SK-N-SH (cell line): ENCODE results near the gene OR8K3. TPM values are rescaled to one million over a fixed set of nuclear protein-coding genes. Genes with fewer than 3 reads are reported as not detected.

ENCODE experiments used
- CTCF ChIA-PET: fragments of 300-600, 350-600 bp; formaldehyde crosslinking; extraction: SDS; loops from one replicate; lab custom pipeline; 2021; lab: Yijun Ruan, JAX
- POLR2A ChIA-PET: fragments of 350-600 bp; sonication (Branson Sonifier 250); formaldehyde crosslinking; extraction: SDS; loops from one replicate; lab custom pipeline; 2020; ENCODE audit warnings: antibody characterized with exemption, inconsistent platforms; lab: Yijun Ruan, JAX
- DNase-seq: peaks from one replicate; pipeline ENCODE4 v3.0.0; 2012
- H2AFZ ChIP-seq: fragments of 200-600 bp; sonication (generic); 2 replicates; pipeline ENCODE4 v1.8.1; 2016; ENCODE audit warnings: antibody characterized with exemption, mild to moderate bottlenecking, low read depth
- H3F3A ChIP-seq: fragments of 200-600 bp; sonication (generic); replicated peaks from 2 replicates; pipeline ENCODE3; 2016; ENCODE audit warnings: antibody characterized with exemption, mild to moderate bottlenecking; ENCODE audit not compliant: insufficient read depth
- H3K27ac ChIP-seq, 2 experiments: fragments of 200-500 bp in 1 of 2; fragments of 200-600 bp in 1 of 2; sonication (Bioruptor generic) in 1 of 2; sonication (generic), shearing (Covaris generic) in 1 of 2; 2 replicates each; pipeline versions ENCODE4 v1.5.1 to v1.6.1; 2014 to 2016; ENCODE audit warnings: low read depth in 2 of 2, inconsistent platforms in 1 of 2, low read length in 1 of 2, mild to moderate bottlenecking in 1 of 2, mixed read lengths in 1 of 2
- H3K27me3 ChIP-seq: fragments of 200-600 bp; sonication (generic), shearing (Covaris generic); 2 replicates; pipeline ENCODE4 v1.6.1; 2016; ENCODE audit warnings: mixed run types; ENCODE audit not compliant: insufficient read depth
- H3K36me3 ChIP-seq, 2 experiments: fragments of 200-500 bp in 1 of 2; fragments of 200-600 bp in 1 of 2; sonication (Bioruptor generic) in 1 of 2; sonication (generic) in 1 of 2; replicated peaks in 1 of 2; 2 replicates each; pipeline versions ENCODE3 to v1.5.1; 2014 to 2016; ENCODE audit warnings: low read length in 1 of 2, mild to moderate bottlenecking in 1 of 2; ENCODE audit not compliant: insufficient read depth in 2 of 2, control insufficient read depth in 1 of 2
- H3K4me1 ChIP-seq, 2 experiments: fragments of 200-500 bp in 1 of 2; fragments of 200-600 bp in 1 of 2; sonication (Bioruptor generic) in 1 of 2; sonication (generic), shearing (Covaris generic) in 1 of 2; 2 replicates each; pipeline versions ENCODE4 v1.5.1 to v1.6.1; 2014 to 2016; ENCODE audit warnings: low read depth in 1 of 2, low read length in 1 of 2, mixed run types in 1 of 2; ENCODE audit not compliant: insufficient read depth in 2 of 2, control insufficient read depth in 1 of 2
- H3K4me2 ChIP-seq: fragments of 200-600 bp; sonication (generic), shearing (Covaris generic); 2 replicates; pipeline ENCODE4 v1.6.1; 2017; ENCODE audit warnings: mixed run types
- H3K4me3 ChIP-seq, 2 experiments: fragments of 200-500 bp in 1 of 2; fragments of 200-600 bp in 1 of 2; sonication (Bioruptor generic) in 1 of 2; sonication (generic), shearing (Covaris generic) in 1 of 2; 2 replicates each; pipeline versions ENCODE4 v1.5.1 to v1.8.1; 2014 to 2016; ENCODE audit warnings: low read depth in 2 of 2, inconsistent platforms in 1 of 2, low read length in 1 of 2, mild to moderate bottlenecking in 1 of 2, mixed read lengths in 1 of 2, moderate library complexity in 1 of 2
- H3K79me2 ChIP-seq: fragments of 200-600 bp; sonication (generic); 2 replicates; pipeline ENCODE4 v1.8.1; 2017; ENCODE audit warnings: mild to moderate bottlenecking; ENCODE audit not compliant: insufficient read depth
- H3K9ac ChIP-seq: fragments of 200-600 bp; sonication (generic); 2 replicates; pipeline ENCODE4 v1.6.1; 2017; ENCODE audit warnings: mixed run types
- H3K9me2 ChIP-seq: fragments of 200-600 bp; sonication (generic); 2 replicates; pipeline ENCODE4 v1.6.1; 2017; ENCODE audit warnings: mixed run types
- H3K9me3 ChIP-seq: fragments of 200-600 bp; sonication (generic); 2 replicates; pipeline ENCODE4 v1.6.1; 2017; ENCODE audit warnings: mixed run types, mild to moderate bottlenecking, moderate library complexity
- H4K20me1 ChIP-seq: fragments of 200-600 bp; sonication (generic); 2 replicates; pipeline ENCODE4 v1.6.1; 2017; ENCODE audit warnings: mild to moderate bottlenecking, mixed run types; ENCODE audit not compliant: insufficient read depth
- CTCF ChIP-seq: fragments of 200-600 bp; sonication (generic); IDR thresholded peaks from 2 replicates; pipeline ENCODE4 v1.6.1; 2017; ENCODE audit warnings: antibody characterized with exemption, mild to moderate bottlenecking, moderate library complexity
- ELF1 ChIP-seq: IDR thresholded peaks from 2 replicates; pipeline ENCODE4 v1.4.0; 2012
- EP300 ChIP-seq, 2 experiments: IDR thresholded peaks; 2 replicates each; pipeline versions ENCODE4 v1.4.0 to v1.6.1; 2012; ENCODE audit warnings: borderline replicate concordance in 1 of 2, low read depth in 1 of 2, low read length in 1 of 2
- FOXJ3 ChIP-seq: sonication (generic); formaldehyde crosslinking; IDR thresholded peaks from 2 replicates; pipeline ENCODE4 v1.5.1; 2020; ENCODE audit warnings: mild to moderate bottlenecking, missing genetic modification reagents
- FOXM1 ChIP-seq: IDR thresholded peaks from 2 replicates; pipeline ENCODE4 v1.4.0; 2012; ENCODE audit warnings: low read depth, mild to moderate bottlenecking
- GATA2 ChIP-seq: sonication (generic); formaldehyde crosslinking; IDR thresholded peaks from 2 replicates; pipeline ENCODE4 v1.5.0; 2020; ENCODE audit warnings: mild to moderate bottlenecking, missing genetic modification reagents
- JUND ChIP-seq: IDR thresholded peaks from 2 replicates; pipeline ENCODE4 v1.4.0; 2012
- MXI1 ChIP-seq: IDR thresholded peaks from 2 replicates; pipeline ENCODE4 v1.6.1; 2012; ENCODE audit warnings: mild to moderate bottlenecking, low read depth, low read length, improper control_type of control experiment
- NRF1 ChIP-seq: IDR thresholded peaks from 2 replicates; pipeline ENCODE4 v1.6.1; 2012; ENCODE audit warnings: low read depth, mild to moderate bottlenecking, low read length
- POLR2AphosphoS5 ChIP-seq: IDR thresholded peaks from 2 replicates; pipeline ENCODE4 v1.6.1; 2012; ENCODE audit warnings: low read depth, low read length
- RAD21 ChIP-seq: IDR thresholded peaks from 2 replicates; pipeline ENCODE4 v1.6.1; 2012; ENCODE audit warnings: mild to moderate bottlenecking, low read length
- RCOR1 ChIP-seq: fragments of 150-350 bp; IDR thresholded peaks from 2 replicates; pipeline ENCODE4 v1.6.1; 2017; ENCODE audit warnings: antibody characterized with exemption, low read length
- RFX5 ChIP-seq: IDR thresholded peaks from 2 replicates; pipeline ENCODE4 v1.6.1; 2012; ENCODE audit warnings: mild to moderate bottlenecking, improper control_type of control experiment, low read length
- SIN3A ChIP-seq: IDR thresholded peaks from 2 replicates; pipeline ENCODE4 v1.6.1; 2012; ENCODE audit warnings: low read depth, mild to moderate bottlenecking, low read length, moderate library complexity, borderline replicate concordance
- TCF12 ChIP-seq: IDR thresholded peaks from 2 replicates; pipeline ENCODE4 v1.4.0; 2012
- TEAD4 ChIP-seq: IDR thresholded peaks from 2 replicates; pipeline ENCODE4 v1.4.0; 2012; ENCODE audit warnings: mild to moderate bottlenecking, borderline replicate concordance; ENCODE audit not compliant: insufficient read depth
- USF1 ChIP-seq: IDR thresholded peaks from 2 replicates; pipeline ENCODE4 v1.4.0; 2012; ENCODE audit warnings: low read depth, borderline replicate concordance
- polyA plus RNA-seq, 3 experiments: library from polyadenylated mRNA; depleted of rRNA; stranded (reverse); fragments of >200 nt; gene quantifications; 2 replicates each; pipeline ENCODE4 v1.2.3, GENCODE V29; 2012
- TF ChIP-seq, protein P1 (sequence below): fragments of 150-350 bp; IDR thresholded peaks from 2 replicates; pipeline ENCODE4 v1.6.1; 2016; ENCODE audit warnings: mild to moderate bottlenecking, low read depth, low read length
- TF ChIP-seq, protein P2 (sequence below): IDR thresholded peaks from 2 replicates; pipeline ENCODE4 v1.4.0; 2012; ENCODE audit warnings: low read depth, borderline replicate concordance

Gene OR8K3
- polyA plus RNA-seq, 1 of the 3 experiments (the other 2 are of a cell fraction) = not detected

GRCh38 chr11:56333156-56333555 lies 18.2 kb downstream of the OR8K3 start (continued):
- TF ChIP-seq CTCF (no peak), JUND (no peak), RCOR1 (no peak), EP300 (IDR thresholded peaks at IDR 0.05; ENCODE audit: borderline replicate concordance in 1 of 2, low read depth in 1 of 2, low read length in 1 of 2) (no peak)

DNA sequence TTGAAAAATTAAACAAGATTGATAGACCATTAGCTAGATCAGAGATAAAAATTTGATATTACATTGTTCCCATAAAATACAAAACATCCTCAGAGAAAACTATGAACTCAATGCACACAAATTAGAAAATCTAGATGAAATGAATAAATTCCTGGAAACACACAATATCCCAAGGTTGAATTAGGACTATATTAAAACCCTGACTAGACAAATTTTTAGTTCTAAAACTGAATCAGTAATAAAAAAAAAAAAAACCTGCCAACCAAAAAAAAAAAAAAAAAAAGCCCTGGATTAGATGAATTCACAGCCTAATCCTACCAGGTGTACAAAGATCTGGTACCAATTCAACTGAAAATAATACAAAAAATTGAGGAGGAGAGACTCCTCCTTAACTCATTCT lies 25.3 kb downstream of the OR8K3 start:
- ChIA-PET POLR2A (no interaction called here), CTCF (no interaction called here)
- no peak overlapping the region for H2AFZ ChIP-seq
- no peak overlapping the region for H3K4me2 ChIP-seq
- no peak overlapping the region for H3K27ac ChIP-seq
- no peaks in the 10 kb centered on the region for H3K4me1 ChIP-seq
- no peaks in the 10 kb centered on the region for H4K20me1 ChIP-seq
- H3F3A ChIP-seq = no peaks in the 10 kb centered on the region
- no peaks in the 10 kb centered on the region for H3K9me3 ChIP-seq
- DNase-seq = no peak
- H3K79me2 ChIP-seq = no peaks in the 10 kb centered on the region
- H3K27me3 ChIP-seq = no peaks in the 10 kb centered on the region
- no peak overlapping the region for H3K4me3 ChIP-seq
- H3K9ac ChIP-seq = no peak overlapping the region
- H3K36me3 ChIP-seq = no peaks in the 10 kb centered on the region
- TF ChIP-seq RCOR1 (no peak), JUND (no peak), TCF12 (no peak), POLR2AphosphoS5 (no peak), TEAD4 (no peak), MXI1 (no peak), USF1 (no peak), FOXJ3 (no peak), FOXM1 (no peak), RFX5 (no peak), CTCF (no peak), GATA2 (CRISPR knock-in tag) (no peak), SIN3A (no peak), NRF1 (no peak), ELF1 (no peak), RAD21 (no peak)
- TF ChIP-seq, protein P1, sequence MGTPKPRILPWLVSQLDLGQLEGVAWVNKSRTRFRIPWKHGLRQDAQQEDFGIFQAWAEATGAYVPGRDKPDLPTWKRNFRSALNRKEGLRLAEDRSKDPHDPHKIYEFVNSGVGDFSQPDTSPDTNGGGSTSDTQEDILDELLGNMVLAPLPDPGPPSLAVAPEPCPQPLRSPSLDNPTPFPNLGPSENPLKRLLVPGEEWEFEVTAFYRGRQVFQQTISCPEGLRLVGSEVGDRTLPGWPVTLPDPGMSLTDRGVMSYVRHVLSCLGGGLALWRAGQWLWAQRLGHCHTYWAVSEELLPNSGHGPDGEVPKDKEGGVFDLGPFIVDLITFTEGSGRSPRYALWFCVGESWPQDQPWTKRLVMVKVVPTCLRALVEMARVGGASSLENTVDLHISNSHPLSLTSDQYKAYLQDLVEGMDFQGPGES = no peak
- TF ChIP-seq, protein P2, sequence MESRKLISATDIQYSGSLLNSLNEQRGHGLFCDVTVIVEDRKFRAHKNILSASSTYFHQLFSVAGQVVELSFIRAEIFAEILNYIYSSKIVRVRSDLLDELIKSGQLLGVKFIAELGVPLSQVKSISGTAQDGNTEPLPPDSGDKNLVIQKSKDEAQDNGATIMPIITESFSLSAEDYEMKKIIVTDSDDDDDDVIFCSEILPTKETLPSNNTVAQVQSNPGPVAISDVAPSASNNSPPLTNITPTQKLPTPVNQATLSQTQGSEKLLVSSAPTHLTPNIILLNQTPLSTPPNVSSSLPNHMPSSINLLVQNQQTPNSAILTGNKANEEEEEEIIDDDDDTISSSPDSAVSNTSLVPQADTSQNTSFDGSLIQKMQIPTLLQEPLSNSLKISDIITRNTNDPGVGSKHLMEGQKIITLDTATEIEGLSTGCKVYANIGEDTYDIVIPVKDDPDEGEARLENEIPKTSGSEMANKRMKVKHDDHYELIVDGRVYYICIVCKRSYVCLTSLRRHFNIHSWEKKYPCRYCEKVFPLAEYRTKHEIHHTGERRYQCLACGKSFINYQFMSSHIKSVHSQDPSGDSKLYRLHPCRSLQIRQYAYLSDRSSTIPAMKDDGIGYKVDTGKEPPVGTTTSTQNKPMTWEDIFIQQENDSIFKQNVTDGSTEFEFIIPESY = no peak
- H3K9me2 ChIP-seq = no peaks in the 10 kb centered on the region
